Measurements from ENCODE around the gene CST6.

Gene CST6, protein sequence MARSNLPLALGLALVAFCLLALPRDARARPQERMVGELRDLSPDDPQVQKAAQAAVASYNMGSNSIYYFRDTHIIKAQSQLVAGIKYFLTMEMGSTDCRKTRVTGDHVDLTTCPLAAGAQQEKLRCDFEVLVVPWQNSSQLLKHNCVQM

DNA sequence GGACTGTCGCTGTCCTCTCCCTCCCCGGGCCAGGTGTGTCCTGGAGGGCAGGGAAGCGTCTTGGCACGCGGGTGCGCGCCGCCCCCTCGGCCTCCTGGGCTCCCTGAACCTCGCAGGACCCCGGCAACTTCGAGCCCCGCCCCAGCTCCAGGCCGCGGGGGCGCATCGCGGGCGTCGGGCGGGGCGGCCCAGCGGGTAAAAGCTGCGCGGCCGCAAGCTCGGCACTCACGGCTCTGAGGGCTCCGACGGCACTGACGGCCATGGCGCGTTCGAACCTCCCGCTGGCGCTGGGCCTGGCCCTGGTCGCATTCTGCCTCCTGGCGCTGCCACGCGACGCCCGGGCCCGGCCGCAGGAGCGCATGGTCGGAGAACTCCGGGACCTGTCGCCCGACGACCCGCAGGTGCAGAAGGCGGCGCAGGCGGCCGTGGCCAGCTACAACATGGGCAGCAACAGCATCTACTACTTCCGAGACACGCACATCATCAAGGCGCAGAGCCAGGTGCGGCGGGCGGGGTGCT, at the start of gene CST6:
TSS of gene CST6 (plus strand) at position 224 of the 519 bp plus-strand sequence. CDS start at position 261, 37 bp downstream.
- DNase-seq (ENCODE audit: low read depth), result no peak

DNA sequence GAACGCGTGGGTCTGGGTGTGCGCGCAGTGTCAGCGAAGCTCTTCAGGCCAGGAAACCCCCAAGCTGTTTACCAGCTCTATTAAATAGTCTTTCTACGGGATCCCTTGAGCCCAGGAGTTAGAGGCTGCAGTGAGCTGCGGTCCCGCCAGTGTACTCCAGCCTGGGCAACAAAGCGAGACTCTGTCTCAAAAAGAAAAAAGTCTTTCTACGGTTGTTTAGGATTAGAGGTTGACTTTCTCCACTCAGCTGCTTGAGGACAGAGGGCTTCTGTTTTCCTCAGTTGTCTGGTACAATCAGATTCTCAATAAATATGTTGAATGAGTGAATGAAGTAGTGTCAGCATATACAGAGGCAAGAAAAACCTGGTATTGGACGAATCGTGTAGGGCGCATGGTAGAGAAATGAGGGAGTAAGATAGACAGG, 49.7 kb upstream of the CST6 start:
- no peak for DNase-seq (ENCODE audit: low read depth)

DNA sequence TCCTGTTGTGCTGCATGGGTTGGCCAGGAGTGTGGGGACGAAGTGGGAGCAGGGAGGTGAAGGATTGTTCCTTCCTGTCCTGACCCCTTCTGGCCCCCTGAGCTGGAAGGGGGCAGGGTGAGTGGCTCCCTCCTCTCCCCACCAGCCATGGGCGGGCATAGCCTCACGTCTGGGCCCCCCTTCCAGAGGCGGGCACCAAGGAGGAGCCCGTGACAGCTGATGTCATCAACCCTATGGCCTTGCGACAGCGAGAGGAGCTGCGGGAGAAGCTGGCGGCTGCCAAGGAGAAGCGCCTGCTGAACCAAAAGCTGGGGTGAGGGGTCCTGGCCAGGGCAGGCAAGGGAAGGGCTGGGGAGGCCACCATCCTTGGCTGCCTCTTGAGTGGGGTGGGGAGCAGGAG, 46.9 kb upstream of the CST6 start:
- DNase-seq (ENCODE audit: low read depth), result no peak

GRCh38 chr11:65965986-65966762, 45.6 kb upstream of the CST6 start:
- no peak for DNase-seq (ENCODE audit: low read depth)

- DNase-seq (ENCODE audit: low read depth), result no peak
Measured at GRCh38 chr11:65967329-65967934, 44.4 kb upstream of the CST6 start.

DNA sequence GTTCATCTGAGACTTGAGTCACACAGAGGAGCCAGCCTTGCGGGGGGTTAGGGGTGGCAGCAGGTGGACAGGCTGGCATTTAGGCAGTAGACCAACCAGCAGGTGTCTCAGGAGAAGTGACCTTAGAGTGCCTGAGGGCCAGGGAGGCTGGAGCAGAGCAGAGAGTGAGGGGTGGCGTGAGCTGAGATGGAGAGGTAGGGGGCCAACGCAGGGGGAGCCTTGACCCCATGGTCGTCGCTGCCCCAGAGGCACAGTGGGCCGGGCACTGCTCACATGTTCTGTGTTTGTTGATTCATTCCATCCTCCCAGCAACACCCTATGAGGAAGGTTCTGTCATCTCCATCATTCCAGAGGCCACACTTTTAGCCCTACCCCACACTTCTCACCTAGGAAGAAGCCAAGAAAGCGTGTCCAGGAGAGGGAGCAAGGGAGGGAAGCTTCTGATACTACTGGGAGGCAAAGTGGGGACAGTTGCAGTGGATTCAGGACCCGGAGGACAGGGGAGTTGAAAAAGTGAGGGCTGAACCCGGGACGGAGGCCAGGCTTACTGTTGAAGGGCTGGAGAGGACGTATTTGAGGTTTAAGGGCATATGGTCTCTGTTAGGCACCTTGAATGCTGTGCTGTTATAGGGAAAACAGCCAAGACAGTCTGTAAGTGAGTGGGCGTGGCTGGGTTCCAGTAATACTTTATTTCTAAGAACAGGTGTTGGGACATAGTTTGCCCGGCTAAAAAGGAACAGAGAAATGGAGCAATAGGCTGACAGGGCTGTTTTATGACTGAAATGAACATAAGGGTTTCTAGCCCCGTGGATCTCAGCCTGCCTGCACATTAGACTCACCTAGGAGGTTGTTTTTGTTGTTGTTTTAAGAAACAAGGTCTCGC, 43.0 kb upstream of the CST6 start:
- no peak for DNase-seq (ENCODE audit: low read depth)

DNA sequence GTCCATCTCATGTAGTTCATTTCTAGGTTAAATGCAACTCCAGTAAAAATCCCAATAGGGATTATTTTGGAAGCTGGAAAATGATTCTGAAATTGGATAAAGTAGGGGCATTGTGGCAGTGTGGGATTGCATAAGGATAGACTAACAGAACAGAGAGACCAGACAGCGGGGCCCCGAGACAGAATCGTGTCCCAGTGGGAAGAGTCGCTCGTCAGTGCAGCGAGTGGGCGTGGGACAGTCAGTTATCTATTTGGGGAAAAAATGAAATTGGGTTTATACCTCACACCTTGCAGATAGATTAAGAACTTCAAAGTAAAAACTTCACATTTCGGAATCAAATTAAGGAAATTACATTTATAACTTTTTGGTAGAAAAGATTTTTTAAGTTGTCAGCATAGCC, 39.7 kb upstream of the CST6 start:
- no peak for DNase-seq (ENCODE audit: low read depth)

GRCh38 chr11:65973439-65974110, 38.2 kb upstream of the CST6 start:
- no peak for DNase-seq (ENCODE audit: low read depth)

DNA sequence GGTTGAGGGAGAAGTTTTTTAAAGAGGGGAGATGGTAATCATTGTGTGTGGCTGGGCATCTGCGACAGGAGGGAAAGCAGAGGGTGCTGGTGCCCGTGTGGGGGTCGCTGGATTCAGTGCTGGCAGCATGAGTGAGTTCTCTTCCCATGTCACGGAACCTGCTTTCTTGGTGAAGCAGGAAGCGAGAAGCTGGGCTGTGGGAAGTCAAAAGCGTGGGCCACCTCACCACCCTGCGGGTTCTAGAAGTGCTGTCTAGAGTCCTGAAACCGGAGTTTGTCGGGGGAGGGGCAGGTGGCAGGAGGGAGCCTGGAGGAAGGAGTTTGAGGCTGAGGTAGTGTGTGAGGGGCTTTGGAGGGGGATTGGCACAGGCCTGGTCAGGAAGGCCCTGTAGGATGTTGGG, 36.0 kb upstream of the CST6 start:
- DNase-seq (ENCODE audit: low read depth), result no peak

DNA sequence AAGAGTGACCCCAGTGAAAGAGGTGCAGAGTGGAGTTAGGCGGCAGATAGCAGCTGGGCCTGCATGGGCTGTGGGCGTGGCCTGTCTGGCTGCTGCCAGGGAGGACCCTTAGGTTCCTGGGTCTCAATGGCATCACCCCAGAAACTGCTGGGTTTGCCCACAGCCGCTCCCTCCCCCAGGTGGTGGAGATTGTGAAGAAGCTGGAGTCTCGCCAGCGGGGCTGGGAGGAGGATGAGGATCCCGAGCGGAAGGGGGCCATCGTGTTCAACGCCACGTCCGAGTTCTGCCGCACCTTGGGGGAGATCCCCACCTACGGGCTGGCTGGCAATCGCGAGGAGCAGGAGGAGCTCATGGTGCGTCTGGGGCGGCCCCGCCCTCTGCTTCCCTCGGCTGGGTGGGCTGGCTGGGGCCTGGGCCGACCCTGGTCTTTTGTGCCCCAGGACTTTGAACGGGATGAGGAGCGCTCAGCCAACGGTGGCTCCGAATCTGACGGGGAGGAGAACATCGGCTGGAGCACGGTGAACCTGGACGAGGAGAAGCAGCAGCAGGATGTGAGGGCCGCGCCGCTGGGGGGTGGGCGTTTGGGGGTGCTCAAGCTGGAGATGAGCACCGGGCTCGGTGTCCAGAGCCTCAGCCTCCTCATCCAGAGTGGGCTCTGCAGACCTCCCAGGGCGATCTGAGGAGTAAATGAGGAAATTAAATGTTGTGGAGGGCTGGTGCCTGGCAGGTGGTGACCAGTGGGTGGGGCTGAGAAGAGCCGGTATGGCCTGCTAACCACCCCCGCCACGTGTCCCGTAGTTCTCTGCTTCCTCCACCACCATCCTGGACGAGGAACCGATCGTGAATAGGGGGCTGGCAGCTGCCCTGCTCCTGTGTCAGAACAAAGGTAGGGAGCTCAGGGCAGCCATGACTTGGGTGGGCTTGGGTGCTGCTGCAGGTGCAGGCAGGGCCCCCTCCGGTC, 35.3 kb upstream of the CST6 start:
- DNase-seq (ENCODE audit: low read depth), result no peak

DNA sequence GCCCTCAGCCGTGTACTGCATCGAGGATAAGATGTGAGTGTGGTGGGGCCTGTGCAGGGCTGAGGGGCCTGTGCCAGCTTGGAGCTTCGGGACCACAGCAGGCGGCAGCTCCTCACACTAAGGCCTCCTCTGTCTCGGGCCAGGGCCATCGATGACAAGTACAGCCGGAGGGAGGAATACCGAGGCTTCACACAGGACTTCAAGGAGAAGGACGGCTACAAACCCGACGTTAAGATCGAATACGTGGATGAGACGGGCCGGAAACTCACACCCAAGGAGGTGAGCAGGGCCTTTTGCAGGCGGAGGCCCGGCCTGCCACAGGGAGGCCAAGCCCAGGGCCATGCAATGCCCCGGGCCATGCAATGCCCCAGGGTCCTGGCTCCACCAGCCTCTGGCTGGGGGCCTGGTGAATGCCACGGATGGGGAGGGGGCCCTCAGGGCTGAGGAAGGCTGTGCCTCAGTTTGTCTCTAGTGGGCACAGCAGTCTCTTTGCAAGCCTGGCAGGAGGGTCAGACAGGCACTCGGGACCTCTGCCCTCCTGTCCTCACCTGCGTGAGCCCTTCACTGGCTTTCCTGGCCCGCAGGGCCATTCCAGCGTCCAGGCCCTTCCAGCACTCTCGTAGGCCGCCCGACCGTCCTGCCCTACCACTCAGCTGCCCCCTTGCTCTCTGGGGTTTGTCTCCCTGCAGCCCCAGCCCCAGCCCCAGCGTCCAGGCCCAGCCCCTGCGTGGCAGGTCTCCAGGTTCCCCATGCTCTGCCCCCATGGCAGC, 34.0 kb upstream of the CST6 start:
- no peak for DNase-seq (ENCODE audit: low read depth)

DNA sequence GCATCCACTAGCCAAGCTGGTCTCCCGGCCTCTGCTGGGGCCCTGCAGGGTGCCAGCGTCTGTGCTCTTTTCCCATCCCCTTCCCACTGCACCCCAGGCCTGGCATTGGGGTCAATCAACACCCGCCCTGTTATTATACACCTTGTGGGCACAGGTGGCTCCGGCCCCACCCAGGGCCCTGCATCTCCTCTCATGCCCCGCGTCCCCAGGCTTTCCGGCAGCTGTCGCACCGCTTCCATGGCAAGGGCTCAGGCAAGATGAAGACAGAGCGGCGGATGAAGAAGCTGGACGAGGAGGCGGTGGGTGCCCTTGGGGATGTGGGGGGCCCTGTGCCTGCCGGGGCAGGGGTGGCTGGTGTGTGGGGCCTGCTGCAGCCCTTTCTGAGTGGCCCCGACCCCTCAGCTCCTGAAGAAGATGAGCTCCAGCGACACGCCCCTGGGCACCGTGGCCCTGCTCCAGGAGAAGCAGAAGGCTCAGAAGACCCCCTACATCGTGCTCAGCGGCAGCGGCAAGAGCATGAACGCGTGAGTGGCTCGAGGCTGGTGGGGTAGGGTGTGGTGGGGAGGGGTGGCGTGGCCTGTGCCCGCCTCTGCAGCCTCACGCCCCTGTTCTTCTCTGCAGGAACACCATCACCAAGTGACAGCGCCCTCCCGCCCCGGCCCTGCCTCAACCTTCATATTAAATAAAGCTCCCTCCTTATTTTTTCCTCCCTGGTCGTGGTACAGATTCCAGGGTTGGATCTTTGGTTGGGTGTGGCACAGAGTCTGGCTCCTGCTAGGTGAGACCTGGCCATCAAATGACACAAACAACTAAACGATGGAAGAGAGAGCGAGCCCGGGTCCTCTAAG, 33.2 kb upstream of the CST6 start:
- DNase-seq (ENCODE audit: low read depth), result no peak

- no peak for DNase-seq (ENCODE audit: low read depth)
Measured at GRCh38 chr11:65979261-65979759, 32.5 kb upstream of the CST6 start.

- no peak for DNase-seq (ENCODE audit: low read depth)
Measured at GRCh38 chr11:65981101-65981740, 30.6 kb upstream of the CST6 start.

GRCh38 chr11:65981972-65982823, 29.6 kb upstream of the CST6 start:
- no peak for DNase-seq (ENCODE audit: low read depth)

- DNase-seq (ENCODE audit: low read depth), result no peak
Measured at GRCh38 chr11:65982824-65983588, 28.8 kb upstream of the CST6 start.

Data from GM04503 (cell line).